AG04450 (cell line): Measurements from ENCODE around the gene XYLT1. TPM values are rescaled to one million over a fixed set of nuclear protein-coding genes. Genes with fewer than 3 reads are reported as not detected.

ENCODE experiments used
- CTCF ChIA-PET: fragments of 300-600, 350-600 bp; formaldehyde crosslinking; extraction: SDS; loops from one replicate; lab custom pipeline; 2022; ENCODE audit warnings: antibody characterized with exemption, inconsistent platforms; lab: Charles Lee
- POLR2A ChIA-PET: fragments of 350-600 bp; formaldehyde crosslinking; extraction: SDS; loops from one replicate; lab custom pipeline; 2021; ENCODE audit warnings: antibody characterized with exemption, inconsistent platforms; lab: Yijun Ruan, JAX
- DNase-seq: peaks from one replicate; pipeline ENCODE4 v3.0.0-alpha.2; 2011; ENCODE audit warnings: low read depth, low spot score
- H3K27ac ChIP-seq: one replicate; pipeline ENCODE4 v1.5.1; 2012; ENCODE audit warnings: low read depth, low read length, control low read depth
- H3K27me3 ChIP-seq: one replicate; pipeline ENCODE4 v1.6.0; 2012; ENCODE audit warnings: low read length; ENCODE audit not compliant: control insufficient read depth, insufficient read depth
- H3K4me3 ChIP-seq: 2 replicates; pipeline ENCODE4 v1.5.1; 2011; ENCODE audit warnings: mild to moderate bottlenecking, low read depth, low read length, control low read depth
- H3K9me3 ChIP-seq: 2 replicates; pipeline ENCODE4 v1.5.1; 2012; ENCODE audit warnings: low read length; ENCODE audit not compliant: control insufficient read depth, insufficient read depth
- polyA plus RNA-seq: library from polyadenylated mRNA; depleted of rRNA; stranded (reverse); fragments of >200 nt; gene quantifications from 2 replicates; pipeline ENCODE4 v1.2.3, GENCODE V29; 2011
- TF ChIP-seq, protein P1 (sequence below): IDR thresholded peaks from 2 replicates; pipeline ENCODE4 v1.5.1; 2011; ENCODE audit warnings: low read depth, low read length, control low read depth, inconsistent platforms

Gene XYLT1
- polyA plus RNA-seq, 1 experiment, result 6.7 TPM

DNA sequence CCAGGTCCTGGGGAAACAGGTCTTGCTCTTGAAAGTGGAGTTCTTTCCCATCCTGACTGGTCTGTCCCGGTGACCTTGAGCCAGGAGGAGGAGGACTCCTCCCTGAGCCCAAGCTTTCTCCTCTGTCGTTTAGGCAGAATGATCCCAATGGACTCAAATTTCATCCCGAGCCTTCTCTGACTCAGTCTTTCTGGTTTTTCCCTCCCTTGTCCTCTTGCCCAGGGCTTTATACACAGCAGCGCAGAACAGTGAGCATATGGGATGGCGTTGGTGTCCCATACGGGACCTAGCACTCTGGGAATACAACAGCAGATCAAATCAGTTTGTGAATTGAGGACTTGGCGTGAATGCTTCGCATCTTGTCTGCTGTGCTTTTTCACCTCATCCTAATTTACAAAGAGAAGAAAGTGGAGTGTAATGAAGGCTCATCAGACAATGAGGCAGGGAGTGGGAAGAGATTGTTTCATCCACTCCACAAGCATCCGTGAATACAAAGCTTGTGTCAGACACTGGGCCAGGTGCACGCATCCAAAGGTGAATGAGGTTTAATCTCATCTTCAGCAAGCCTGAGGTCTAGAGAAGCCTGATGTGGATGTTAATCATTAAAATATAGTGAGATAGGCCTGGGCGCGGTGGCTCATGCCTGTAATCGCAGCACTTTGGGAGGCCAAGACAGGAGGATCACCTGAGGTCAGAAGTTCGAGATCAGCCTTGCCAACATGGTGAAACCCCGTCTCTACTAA lies 1.1 kb upstream of the XYLT1 start:
- no peaks in the 10 kb centered on the region for H3K9me3 ChIP-seq
- peak overlapping the region; percentile 70 for H3K27ac ChIP-seq
- DNase-seq, result no peak
- POLR2A ChIA-PET, result interaction anchor here (1.2 kb wide), 1 partner anchor 107 kb away, joined by 4 read pairs; no protein-coding TSS in a partner anchor
- CTCF ChIA-PET, result interaction anchor here (0.6 to 5.4 kb wide), 3 partner anchors 85 to 110 kb away, joined by 3 to 46 read pairs (median 3); no protein-coding TSS in a partner anchor
- TF ChIP-seq, protein P1, sequence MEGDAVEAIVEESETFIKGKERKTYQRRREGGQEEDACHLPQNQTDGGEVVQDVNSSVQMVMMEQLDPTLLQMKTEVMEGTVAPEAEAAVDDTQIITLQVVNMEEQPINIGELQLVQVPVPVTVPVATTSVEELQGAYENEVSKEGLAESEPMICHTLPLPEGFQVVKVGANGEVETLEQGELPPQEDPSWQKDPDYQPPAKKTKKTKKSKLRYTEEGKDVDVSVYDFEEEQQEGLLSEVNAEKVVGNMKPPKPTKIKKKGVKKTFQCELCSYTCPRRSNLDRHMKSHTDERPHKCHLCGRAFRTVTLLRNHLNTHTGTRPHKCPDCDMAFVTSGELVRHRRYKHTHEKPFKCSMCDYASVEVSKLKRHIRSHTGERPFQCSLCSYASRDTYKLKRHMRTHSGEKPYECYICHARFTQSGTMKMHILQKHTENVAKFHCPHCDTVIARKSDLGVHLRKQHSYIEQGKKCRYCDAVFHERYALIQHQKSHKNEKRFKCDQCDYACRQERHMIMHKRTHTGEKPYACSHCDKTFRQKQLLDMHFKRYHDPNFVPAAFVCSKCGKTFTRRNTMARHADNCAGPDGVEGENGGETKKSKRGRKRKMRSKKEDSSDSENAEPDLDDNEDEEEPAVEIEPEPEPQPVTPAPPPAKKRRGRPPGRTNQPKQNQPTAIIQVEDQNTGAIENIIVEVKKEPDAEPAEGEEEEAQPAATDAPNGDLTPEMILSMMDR, result no peak
- peak overlapping the region; percentile 74 for H3K4me3 ChIP-seq
- no peaks in the 10 kb centered on the region for H3K27me3 ChIP-seq

DNA sequence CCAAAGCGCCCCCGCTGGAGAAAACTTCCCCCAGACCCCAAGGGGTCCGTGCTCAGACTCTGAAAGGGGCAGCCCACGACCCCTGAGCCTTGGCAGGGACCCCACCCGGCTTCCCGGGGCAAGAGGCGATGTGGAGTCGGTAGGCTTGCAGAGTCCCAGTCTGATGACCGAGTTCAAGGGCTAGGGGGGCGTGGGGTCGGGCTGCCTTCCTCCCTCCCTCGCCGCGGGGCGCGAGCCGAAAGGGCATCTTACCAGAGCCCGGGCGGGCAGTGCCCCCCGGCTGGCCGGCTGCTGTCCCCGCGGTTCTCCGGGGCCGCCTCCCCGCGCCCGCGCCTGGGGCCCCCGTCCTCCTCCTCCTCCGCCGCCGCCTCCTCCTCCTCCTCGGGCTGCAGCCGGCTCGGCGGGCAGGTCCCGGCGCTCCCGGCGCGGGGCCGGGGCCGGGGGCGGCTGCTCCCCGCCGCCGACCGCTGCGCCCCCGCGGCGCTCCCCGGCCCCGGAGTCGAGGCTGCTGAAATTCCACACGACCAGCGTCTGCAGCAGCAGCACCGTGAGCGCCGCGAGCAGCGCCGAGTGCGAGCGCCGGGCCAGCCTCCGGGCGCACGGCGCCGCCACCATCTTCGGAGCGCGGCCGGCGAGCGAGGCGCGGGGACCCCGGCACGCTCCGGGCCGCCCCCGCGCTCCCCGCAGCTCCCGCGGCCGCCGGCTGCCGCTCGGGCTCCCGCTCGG lies 415 bp downstream of the XYLT1 start:
- ChIA-PET POLR2A (interaction anchor here (1.2 kb wide), 1 partner anchor 109 kb away, joined by 4 read pairs; no protein-coding TSS in a partner anchor), CTCF (interaction anchor here (1.2 to 5.4 kb wide), 6 partner anchors 13 to 609 kb away, joined by 3 to 46 read pairs (median 20); no protein-coding TSS in a partner anchor)
- H3K27ac ChIP-seq, result no peak overlapping the region
- H3K4me3 ChIP-seq, result peak overlapping the region; percentile 74
- no peaks in the 10 kb centered on the region for H3K27me3 ChIP-seq
- DNase-seq, result no peak
- no peaks in the 10 kb centered on the region for H3K9me3 ChIP-seq
- TF ChIP-seq, protein P1, result no peak

DNA sequence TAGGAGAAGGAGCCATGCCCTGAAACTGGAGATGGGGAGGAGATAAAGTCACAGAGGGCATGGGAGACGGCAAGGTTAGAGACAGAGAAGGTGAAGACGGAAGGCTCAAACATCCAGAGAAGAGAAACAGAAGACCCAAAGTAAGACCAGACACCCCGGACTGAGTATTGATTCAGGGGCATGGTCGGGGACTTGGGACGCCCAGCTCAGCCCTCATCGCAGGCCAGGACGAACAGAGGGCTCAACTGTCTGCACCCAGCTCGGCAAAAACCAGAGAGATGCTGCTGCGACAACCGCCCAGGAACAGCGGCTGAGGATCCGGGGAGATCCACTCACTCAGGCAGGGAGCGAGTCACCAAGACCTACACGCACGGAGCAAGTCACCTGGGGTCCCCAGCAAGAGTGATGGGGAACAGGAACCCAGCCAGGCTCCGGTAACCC lies 999 bp downstream of the XYLT1 start:
- POLR2A ChIA-PET, result interaction anchor here (0.6 kb wide), 2 partner anchors 49 to 72 kb away, joined by 3 to 6 read pairs; no protein-coding TSS in a partner anchor
- H3K27ac ChIP-seq, result peak overlapping the region; percentile 21

DNA sequence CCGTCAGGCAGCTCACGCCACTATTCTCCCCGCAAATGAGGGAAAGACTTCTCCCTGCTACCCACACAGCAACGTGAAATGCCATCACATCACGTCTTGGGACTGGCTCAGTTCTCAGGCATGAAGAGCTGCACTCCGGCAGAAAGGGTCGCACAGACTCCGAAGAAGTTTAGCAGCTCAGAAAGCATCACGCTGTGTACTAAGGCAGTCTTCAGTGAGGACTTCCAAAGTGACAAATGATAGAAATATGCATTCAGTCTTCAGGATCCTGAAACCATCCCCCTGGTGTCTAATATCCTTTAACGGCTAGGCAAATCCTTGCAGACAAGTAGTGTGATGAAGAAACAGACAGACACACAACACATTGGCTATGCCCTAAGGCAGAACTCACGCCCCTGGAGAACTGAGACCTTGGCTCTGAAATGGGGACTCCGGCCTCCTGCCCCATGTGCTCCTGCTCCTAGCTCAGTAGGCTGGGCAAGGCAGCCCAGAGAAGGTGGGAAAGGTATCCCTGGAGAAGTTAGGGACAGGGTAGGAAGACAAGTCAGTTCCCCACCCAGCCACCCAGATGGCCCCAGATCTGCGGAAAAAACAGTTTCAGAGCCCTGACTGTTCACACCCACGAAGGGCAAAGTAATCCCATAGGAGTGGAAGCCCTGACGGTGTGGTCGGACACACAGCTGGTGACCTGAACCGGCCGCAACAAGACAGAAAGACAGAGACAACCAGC lies 1.6 kb downstream of the XYLT1 start:
- no peaks in the 10 kb centered on the region for H3K27me3 ChIP-seq
- peak overlapping the region; percentile 74 for H3K4me3 ChIP-seq
- peak overlapping the region; percentile 21 for H3K27ac ChIP-seq
- TF ChIP-seq, protein P1, result peak; percentile 13; the same call in 1 of the 2 replicates
- POLR2A ChIA-PET, result interaction anchor here (0.6 to 1.0 kb wide), 3 partner anchors 50 to 103 kb away, joined by 3 to 6 read pairs (median 4); no protein-coding TSS in a partner anchor
- H3K9me3 ChIP-seq, result no peaks in the 10 kb centered on the region
- peak; percentile 30 for DNase-seq
- CTCF ChIA-PET, result interaction anchor here (1.0 to 5.3 kb wide), 16 partner anchors 10 to 608 kb away, joined by 3 to 38 read pairs (median 4); no protein-coding TSS in a partner anchor

More for the DNA sequence above, 999 bp downstream of the XYLT1 start:
- Histone ChIP-seq H3K4me3 (peak overlapping the region; percentile 74), H3K9me3 (no peaks in the 10 kb centered on the region), H3K27me3 (no peaks in the 10 kb centered on the region)
- DNase-seq, result no peak
- TF ChIP-seq, protein P1, result no peak
- CTCF ChIA-PET, result interaction anchor here (1.2 to 5.3 kb wide), 4 partner anchors 12 to 608 kb away, joined by 4 to 38 read pairs (median 20); no protein-coding TSS in a partner anchor
